ENCODE measurements around the gene AP1G1.
"Not testable (repeated sequence)": the region's sequence is repeated elsewhere in the genome, so short reads cannot be mapped to it uniquely, and the experiment has no call there.

AP1G1 gene

GRCh38 chr16:71700831-71701230 is 107.8 kb downstream of the AP1G1 start:
- DNase-seq (ENCODE audit: low read depth): no peak

DNA sequence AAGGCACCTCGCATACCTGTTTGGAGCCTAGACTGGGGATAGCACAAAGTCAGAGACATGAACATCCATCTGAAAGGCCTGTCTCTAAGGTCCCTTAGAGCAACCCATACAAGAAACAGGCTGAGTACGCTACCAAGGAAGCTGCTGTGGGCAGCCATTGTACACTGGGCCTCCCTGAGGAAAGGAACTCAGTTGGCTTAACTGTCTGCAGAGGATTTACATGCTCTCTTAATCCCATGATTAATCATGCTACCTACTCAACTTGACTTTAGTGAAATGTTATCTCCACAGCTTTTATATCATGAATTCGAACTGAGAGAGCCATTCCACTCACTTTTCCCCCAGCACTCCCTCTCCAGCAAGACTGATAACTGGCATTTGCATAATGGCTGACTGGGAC is 110.1 kb downstream of the AP1G1 start:
- no peak for DNase-seq (ENCODE audit: low read depth)

- no peak for DNase-seq (ENCODE audit: low read depth)
These were observed 115.5 kb downstream of the AP1G1 start for GRCh38 chr16:71693164-71693563.

- no peak for DNase-seq (ENCODE audit: low read depth)
These were observed 118.7 kb downstream of the AP1G1 start for GRCh38 chr16:71689901-71690300.

GRCh38 chr16:71687861-71688260 is 120.8 kb downstream of the AP1G1 start:
- DNase-seq (ENCODE audit: low read depth): no peak

DNA sequence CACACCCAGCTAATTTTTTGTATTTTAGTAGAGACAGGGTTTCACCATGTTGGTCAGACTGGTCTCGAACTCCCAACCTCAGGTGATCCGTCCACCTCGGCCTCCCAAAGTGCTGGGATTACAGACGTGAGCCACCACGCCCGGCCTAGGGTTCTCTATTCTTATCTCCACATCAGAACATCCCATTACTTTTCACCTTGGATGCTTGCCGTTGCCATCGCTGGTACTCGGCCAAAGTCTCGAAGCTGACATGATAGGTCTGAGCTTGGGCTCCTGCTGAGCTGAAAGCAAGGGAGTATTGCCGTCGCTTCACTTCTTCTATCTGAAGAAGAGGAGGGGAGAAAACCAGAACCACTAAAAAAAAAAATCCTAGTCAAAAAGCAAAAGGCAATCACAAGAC is 124.4 kb downstream of the AP1G1 start:
- DNase-seq (ENCODE audit: low read depth): not testable (repeated sequence)

- DNase-seq (ENCODE audit: low read depth): no peak
These were observed 127.3 kb downstream of the AP1G1 start for GRCh38 chr16:71681360-71681759.

All from stimulated activated CD8-positive, alpha-beta memory T cell treated with anti-CD3 and anti-CD28 coated beads, Interleukin-7, amount 100 ng/mL, for 24 hours (primary cell).